ENCODE results near the gene CDC45.
"Not testable (repeated sequence)": the region's sequence is repeated elsewhere in the genome, so short reads cannot be mapped to it uniquely, and the experiment has no call there.

The CDC45 gene

GRCh38 chr22:19517919-19518611, 38.3 kb downstream of the CDC45 start:
- no peak for DNase-seq

- DNase-seq: no peak
Measured at GRCh38 chr22:19518635-19519034, 38.9 kb downstream of the CDC45 start.

GRCh38 chr22:19519041-19519926, 39.6 kb downstream of the CDC45 start:
- no peak for DNase-seq

GRCh38 chr22:19520007-19520406, 40.3 kb downstream of the CDC45 start:
- DNase-seq: no peak

- DNase-seq: no peak
Measured at GRCh38 chr22:19520566-19521305, 41.0 kb downstream of the CDC45 start.

GRCh38 chr22:19522190-19522880, 42.6 kb downstream of the CDC45 start:
- no peak for DNase-seq

GRCh38 chr22:19522881-19523239, 43.1 kb downstream of the CDC45 start:
- DNase-seq: no peak

GRCh38 chr22:19523240-19524169, 43.8 kb downstream of the CDC45 start:
- peak; percentile 22 to 57 (median 50) for DNase-seq

- DNase-seq: peak in 1 of 3 donors; percentile 5
Measured at GRCh38 chr22:19524170-19525115, 44.7 kb downstream of the CDC45 start, which contains the start of gene CLDN5. TSS of gene CLDN5 (minus strand) at chr22:19524410. CDS start at chr22:19524255, 155 bp downstream.

- DNase-seq: no peak
Measured at GRCh38 chr22:19525116-19525660, 45.5 kb downstream of the CDC45 start.

GRCh38 chr22:19525666-19526065, 45.9 kb downstream of the CDC45 start:
- no peak for DNase-seq

- no peak for DNase-seq
Measured at GRCh38 chr22:19526076-19526701, 46.5 kb downstream of the CDC45 start.

- no peak for DNase-seq
Measured at GRCh38 chr22:19526702-19527111, 47.0 kb downstream of the CDC45 start.

GRCh38 chr22:19527321-19527721, 47.6 kb downstream of the CDC45 start:
- DNase-seq: no peak

- DNase-seq: no peak
Measured at GRCh38 chr22:19527861-19528417, 48.2 kb downstream of the CDC45 start.

GRCh38 chr22:19529811-19530210, 50.1 kb downstream of the CDC45 start:
- DNase-seq: no peak

- DNase-seq: no peak
Measured at GRCh38 chr22:19530751-19531150, 51.0 kb downstream of the CDC45 start.

- DNase-seq: not testable (repeated sequence)
Measured at GRCh38 chr22:19531327-19531726, 51.6 kb downstream of the CDC45 start.

- no peak for DNase-seq
Measured at GRCh38 chr22:19533049-19533626, 53.4 kb downstream of the CDC45 start.

Data from suppressor macrophage treated with lipopolysaccharide for 1 hour (primary cell).